Osteoblast (primary cell): Measurements from ENCODE around the gene CHCHD2. TPM values are rescaled to one million over a fixed set of nuclear protein-coding genes. Genes with fewer than 3 reads are reported as not detected.
A peak's percentile ranks its signal among the peaks of the same experiment; 100 is the strongest.
"Not testable (repeated sequence)": the region's sequence is repeated elsewhere in the genome, so short reads cannot be mapped to it uniquely, and the experiment has no call there.

ENCODE experiments used
- DNase-seq: peaks from one replicate; pipeline ENCODE4 v3.0.0; 2011; ENCODE audit warnings: low spot score, mixed read lengths; ENCODE audit not compliant: insufficient read length; ENCODE audit errors: missing footprints
- H2AFZ ChIP-seq: 2 replicates; pipeline ENCODE4 v1.6.0; 2011; ENCODE audit warnings: mild to moderate bottlenecking, low read length
- H3K27ac ChIP-seq: 2 replicates; pipeline ENCODE4 v1.5.1; 2011; ENCODE audit warnings: mild to moderate bottlenecking, low read depth, low read length, moderate library complexity
- H3K27me3 ChIP-seq: 2 replicates; pipeline ENCODE4 v1.6.0; 2012; ENCODE audit warnings: mild to moderate bottlenecking, control low read depth, inconsistent platforms, low read length, moderate library complexity; ENCODE audit not compliant: insufficient read depth
- H3K36me3 ChIP-seq: 2 replicates; pipeline ENCODE4 v1.5.1; 2011; ENCODE audit warnings: mild to moderate bottlenecking, low read length, control low read depth, moderate library complexity; ENCODE audit not compliant: insufficient read depth
- H3K4me1 ChIP-seq: 2 replicates; pipeline ENCODE4 v1.5.1; 2011; ENCODE audit warnings: mild to moderate bottlenecking, low read length, control low read depth, moderate library complexity; ENCODE audit not compliant: insufficient read depth
- H3K4me2 ChIP-seq: 2 replicates; pipeline ENCODE4 v1.6.0; 2011; ENCODE audit warnings: mild to moderate bottlenecking, low read length; ENCODE audit not compliant: insufficient read depth
- H3K4me3 ChIP-seq: fragments of 200-600 bp; sonication (generic); 3 replicates; pipeline ENCODE4 v1.5.1; 2012; ENCODE audit warnings: mild to moderate bottlenecking, low read length, inconsistent platforms; ENCODE audit not compliant: insufficient read depth
- H3K79me2 ChIP-seq: 2 replicates; pipeline ENCODE4 v1.6.0; 2012; ENCODE audit warnings: mild to moderate bottlenecking, low read length, control low read depth, inconsistent platforms; ENCODE audit not compliant: insufficient read depth
- H3K9me3 ChIP-seq: 2 replicates; pipeline ENCODE4 v1.5.1; 2011; ENCODE audit warnings: low read depth, low read length, control low read depth
- H4K20me1 ChIP-seq: 2 replicates; pipeline ENCODE4 v1.6.0; 2012; ENCODE audit warnings: mild to moderate bottlenecking, low read length, control low read depth; ENCODE audit not compliant: insufficient read depth
- CTCF ChIP-seq: IDR thresholded peaks from 2 replicates; pipeline ENCODE4 v1.5.1; 2011; ENCODE audit warnings: mild to moderate bottlenecking, low read depth, low read length, moderate library complexity; ENCODE audit errors: extremely low read depth
- total RNA-seq: library from RNA; depleted of rRNA; stranded (reverse); fragments of >200 nt; gene quantifications from 2 replicates; pipeline ENCODE4 v1.2.3, GENCODE V29; 2012

Gene CHCHD2
- total RNA-seq, 1 donor, result 202 TPM

GRCh38 chr7:56110611-56111010 is 4.3 kb upstream of the CHCHD2 start:
- H3K4me1 ChIP-seq, result no peaks in the 10 kb centered on the region
- no peaks in the 10 kb centered on the region for H3K27me3 ChIP-seq
- H3K27ac ChIP-seq, result no peak overlapping the region
- H3K9me3 ChIP-seq, result no peaks in the 10 kb centered on the region
- peaks cover 7% of the 10 kb centered on the region for H3K79me2 ChIP-seq
- H2AFZ ChIP-seq, result no peak overlapping the region
- H3K4me2 ChIP-seq, result no peak overlapping the region
- DNase-seq, result no peak
- no peaks in the 10 kb centered on the region for H3K36me3 ChIP-seq
- peaks cover 2% of the 10 kb centered on the region for H4K20me1 ChIP-seq
- no peak for TF ChIP-seq CTCF
- H3K4me3 ChIP-seq, result no peak overlapping the region

- Histone ChIP-seq H3K4me2 (no peak overlapping the region), H3K4me3 (no peak overlapping the region), H4K20me1 (peaks cover 16% of the 10 kb centered on the region), H3K36me3 (peaks cover 15% of the 10 kb centered on the region), H3K79me2 (peaks cover 30% of the 10 kb centered on the region), H3K27me3 (no peaks in the 10 kb centered on the region), H3K9me3 (no peaks in the 10 kb centered on the region), H2AFZ (peak overlapping the region; percentile 45), H3K27ac (no peak overlapping the region), H3K4me1 (peaks cover 8% of the 10 kb centered on the region)
- no peak for DNase-seq
- no peak for TF ChIP-seq CTCF
Observed at GRCh38 chr7:56107954-56108258, 1.6 kb upstream of the CHCHD2 start.

GRCh38 chr7:56105508-56105907 is 768 bp downstream of the CHCHD2 start:
- Histone ChIP-seq H3K79me2 (peaks cover 33% of the 10 kb centered on the region), H3K36me3 (peaks cover 38% of the 10 kb centered on the region), H4K20me1 (peaks cover 16% of the 10 kb centered on the region), H3K4me1 (peaks cover 8% of the 10 kb centered on the region), H3K9me3 (no peaks in the 10 kb centered on the region), H3K27me3 (no peaks in the 10 kb centered on the region), H3K4me2 (peak overlapping the region; percentile 93), H3K4me3 (peak overlapping the region; percentile 100), H3K27ac (peak overlapping the region; percentile 100), H2AFZ (peak overlapping the region; percentile 76)
- no peak for TF ChIP-seq CTCF
- no peak for DNase-seq

GRCh38 chr7:56104138-56104537 is 2.1 kb downstream of the CHCHD2 start:
- not testable (repeated sequence) for DNase-seq, H3K4me2 ChIP-seq, H2AFZ ChIP-seq, H3K4me3 ChIP-seq, H3K9me3 ChIP-seq, H3K27me3 ChIP-seq, H3K4me1 ChIP-seq, H3K27ac ChIP-seq
- Histone ChIP-seq H4K20me1 (peaks cover 16% of the 10 kb centered on the region), H3K79me2 (peaks cover 33% of the 10 kb centered on the region), H3K36me3 (peaks cover 50% of the 10 kb centered on the region)

- TF ChIP-seq CTCF, result no peak
- H3K36me3 ChIP-seq, result peaks cover 50% of the 10 kb centered on the region
Observed at GRCh38 chr7:56099653-56100052, 6.6 kb downstream of the CHCHD2 start.

GRCh38 chr7:56098187-56099008 is 7.9 kb downstream of the CHCHD2 start:
- not testable (repeated sequence) for H3K4me3 ChIP-seq, H2AFZ ChIP-seq, H3K4me2 ChIP-seq, H4K20me1 ChIP-seq, H3K4me1 ChIP-seq, H3K9me3 ChIP-seq, H3K27ac ChIP-seq, H3K27me3 ChIP-seq, H3K79me2 ChIP-seq, DNase-seq
- H3K36me3 ChIP-seq, result peaks cover 40% of the 10 kb centered on the region

More at GRCh38 chr7:56099653-56100052, 6.6 kb downstream of the CHCHD2 start:
- Histone ChIP-seq H4K20me1 (peaks cover 5% of the 10 kb centered on the region), H3K4me3 (no peak overlapping the region), H3K4me1 (peaks cover 5% of the 10 kb centered on the region), H3K27me3 (no peaks in the 10 kb centered on the region), H3K9me3 (no peaks in the 10 kb centered on the region), H2AFZ (no peak overlapping the region), H3K27ac (no peak overlapping the region), H3K79me2 (peaks cover 16% of the 10 kb centered on the region), H3K4me2 (no peak overlapping the region)
- DNase-seq, result no peak
